Pons (tissue), 1 donor: ENCODE results near the gene LPAR2.
"Not testable (repeated sequence)": the region's sequence is repeated elsewhere in the genome, so short reads cannot be mapped to it uniquely, and the experiment has no call there.

Source experiments
- DNase-seq: peaks from one replicate; pipeline ENCODE4 v3.0.0-alpha.2; 2016; ENCODE audit warnings: low spot score

The LPAR2 gene

GRCh38 chr19:19631346-19631745 is 3.3 kb upstream of the LPAR2 start:
- no peak for DNase-seq

- DNase-seq: no peak
Observed at GRCh38 chr19:19630426-19630825, 2.4 kb upstream of the LPAR2 start.

- DNase-seq: no peak
Observed at GRCh38 chr19:19630062-19630414, 2.0 kb upstream of the LPAR2 start.

- DNase-seq: no peak
Observed at GRCh38 chr19:19628501-19629134, 598 bp upstream of the LPAR2 start.

GRCh38 chr19:19626516-19627472 is 1.2 kb downstream of the LPAR2 start:
- DNase-seq: no peak

GRCh38 chr19:19624032-19624570 is 3.9 kb downstream of the LPAR2 start:
- no peak for DNase-seq

GRCh38 chr19:19623383-19623782 is 4.6 kb downstream of the LPAR2 start:
- no peak for DNase-seq

GRCh38 chr19:19619849-19620210 is 8.2 kb downstream of the LPAR2 start:
- DNase-seq: no peak

GRCh38 chr19:19619181-19619848 is 8.7 kb downstream of the LPAR2 start:
- DNase-seq: no peak

- peak; percentile 82 for DNase-seq
Observed at GRCh38 chr19:19618219-19619051, 9.6 kb downstream of the LPAR2 start, which contains the start of gene PBX4. PBX4 (minus strand) TSS chr19:19618687; CDS start chr19:19618629, 58 bp downstream.

GRCh38 chr19:19615086-19615485 is 12.9 kb downstream of the LPAR2 start:
- DNase-seq: no peak

- no peak for DNase-seq
Observed at GRCh38 chr19:19613506-19613905, 14.5 kb downstream of the LPAR2 start.

GRCh38 chr19:19610376-19611202 is 17.4 kb downstream of the LPAR2 start:
- DNase-seq: no peak

GRCh38 chr19:19606686-19607085 is 21.3 kb downstream of the LPAR2 start:
- not testable (repeated sequence) for DNase-seq

GRCh38 chr19:19606021-19606420 is 22.0 kb downstream of the LPAR2 start:
- DNase-seq: no peak

GRCh38 chr19:19602713-19603324 is 25.2 kb downstream of the LPAR2 start:
- DNase-seq: no peak

- DNase-seq: no peak
Observed at GRCh38 chr19:19602136-19602712, 25.8 kb downstream of the LPAR2 start.

GRCh38 chr19:19600793-19601330 is 27.2 kb downstream of the LPAR2 start:
- DNase-seq: no peak

- DNase-seq: not testable (repeated sequence)
Observed at GRCh38 chr19:19598728-19599451, 29.1 kb downstream of the LPAR2 start.
